HepG2 (cell line): ENCODE data around the gene XPNPEP3. TPM values are rescaled to one million over a fixed set of nuclear protein-coding genes. Genes with fewer than 3 reads are reported as not detected.

ENCODE experiments used
- ATAC-seq: fragments of 200-7000 bp; cut with Tn5 transposase; 3 replicates; pipeline ENCODE4 v1.9.1; 2020; ENCODE audit warnings: mild to moderate bottlenecking, moderate library complexity
- BruUV-seq: library from RNA; stranded (reverse); fragments of 400-500 nt; replicated peaks from 2 replicates; lab custom pipeline; 2021; lab: Mats Ljungman, UMichigan
- CTCF ChIA-PET: fragments of 300-600 bp; formaldehyde crosslinking; extraction: SDS; loops from one replicate; lab custom pipeline; 2021; ENCODE audit warnings: low total read pairs, inconsistent platforms, low intra/inter-chr PET ratio; lab: Yijun Ruan, JAX
- POLR2A ChIA-PET: fragments of 350-600 bp; sonication (Branson Sonifier 250); formaldehyde crosslinking; loops from one replicate; lab custom pipeline; 2020; ENCODE audit warnings: antibody characterized with exemption, inconsistent platforms; lab: Yijun Ruan, JAX
- DNase-seq: peaks from one replicate; pipeline ENCODE4 v3.0.0-alpha.2; 2015; ENCODE audit warnings: low spot score
- FAIRE-seq: peaks from 3 replicates; lab custom pipeline; 2011; peaks lifted over from hg19 to GRCh38; lab: Jason Lieb, UNC
- H2AFZ ChIP-seq: one replicate; pipeline ENCODE4 v1.6.1; 2011; ENCODE audit warnings: low read length, inconsistent platforms
- H3K27ac ChIP-seq: fragments of 300-600 bp; 3 replicates; pipeline ENCODE4 v1.8.0; 2011; ENCODE audit warnings: mixed run types, mild to moderate bottlenecking, mixed read lengths, low read length, inconsistent platforms; ENCODE audit not compliant: insufficient read depth; ENCODE audit errors: extremely low read length
- H3K27me3 ChIP-seq, 2 experiments: fragments of 200-600 bp in 1 of 2; 2 replicates in 1 of 2; 3 replicates in 1 of 2; pipeline versions ENCODE4 v1.6.0 to v1.8.0; 2011; ENCODE audit warnings: low read length in 2 of 2, mild to moderate bottlenecking in 2 of 2, moderate library complexity in 2 of 2, inconsistent platforms in 1 of 2; ENCODE audit not compliant: insufficient read depth in 2 of 2, control insufficient read depth in 1 of 2
- H3K36me3 ChIP-seq, 2 experiments: fragments of 200-600 bp in 1 of 2; replicated peaks in 1 of 2; 2 replicates in 1 of 2; 3 replicates in 1 of 2; pipeline versions ENCODE4 v1.5.1 to v1.8.0; 2011; ENCODE audit warnings: low read length in 2 of 2, inconsistent platforms in 1 of 2; ENCODE audit not compliant: insufficient read depth in 2 of 2, control insufficient read depth in 1 of 2
- H3K4me1 ChIP-seq: 2 replicates; pipeline ENCODE4 v1.5.1; 2012; ENCODE audit warnings: low read length, inconsistent platforms; ENCODE audit not compliant: insufficient read depth
- H3K4me2 ChIP-seq: 2 replicates; pipeline ENCODE4 v1.6.0; 2011; ENCODE audit warnings: low read depth, low read length, inconsistent platforms
- H3K4me3 ChIP-seq, 3 experiments: fragments of 200-600 bp in 1 of 3; sonication (generic), shearing (Covaris generic) in 1 of 3; replicated peaks in 1 of 3; 2 replicates each; pipeline ENCODE4 v1.5.1; 2011 to 2016; ENCODE audit warnings: low read length in 3 of 3, inconsistent platforms in 2 of 3, low read depth in 2 of 3, mild to moderate bottlenecking in 2 of 3, control low read depth in 1 of 3, mixed read lengths in 1 of 3; ENCODE audit not compliant: insufficient read depth in 1 of 3
- H3K79me2 ChIP-seq: one replicate; pipeline ENCODE4 v1.6.1; 2011; ENCODE audit warnings: low read length, inconsistent platforms; ENCODE audit not compliant: insufficient read depth
- H3K9ac ChIP-seq: 2 replicates; pipeline ENCODE4 v1.6.0; 2011; ENCODE audit warnings: mild to moderate bottlenecking, low read depth, low read length, inconsistent platforms; ENCODE audit not compliant: insufficient read depth
- H3K9me3 ChIP-seq: 2 replicates; pipeline ENCODE4 v1.5.1; 2012; ENCODE audit warnings: mild to moderate bottlenecking, low read length
- H4K20me1 ChIP-seq: 2 replicates; pipeline ENCODE4 v1.6.0; 2011; ENCODE audit warnings: inconsistent platforms, mild to moderate bottlenecking, low read length, moderate library complexity; ENCODE audit not compliant: insufficient read depth
- AGO2 ChIP-seq: fragments of 200-400 bp; formaldehyde crosslinking; optimal IDR thresholded peaks from 2 replicates; pipeline ENCODE3; 2017; ENCODE audit warnings: mild to moderate bottlenecking, low read depth, low read length, moderate library complexity
- PATZ1 ChIP-seq: sonication (generic); formaldehyde crosslinking; IDR thresholded peaks from 2 replicates; pipeline ENCODE4 v1.4.0; 2020; ENCODE audit warnings: missing genetic modification reagents
- SALL2 ChIP-seq: sonication (generic); formaldehyde crosslinking; IDR thresholded peaks from 2 replicates; pipeline ENCODE4 v1.8.1; 2023; ENCODE audit warnings: mild to moderate bottlenecking, missing genetic modification reagents, inconsistent platforms
- TERF1 ChIP-seq: sonication (generic); formaldehyde crosslinking; IDR thresholded peaks from 2 replicates; pipeline ENCODE4 v1.8.0; 2022; ENCODE audit warnings: mild to moderate bottlenecking, missing genetic modification reagents, moderate library complexity
- ZBTB49 ChIP-seq: sonication (generic); formaldehyde crosslinking; IDR thresholded peaks from 2 replicates; pipeline ENCODE4 v1.4.0; 2020; ENCODE audit warnings: missing genetic modification reagents, borderline replicate concordance
- ZNF441 ChIP-seq: sonication (generic); formaldehyde crosslinking; IDR thresholded peaks from 2 replicates; pipeline ENCODE4 v1.7.0; 2021; ENCODE audit warnings: missing genetic modification reagents, borderline replicate concordance
- ZNF484 ChIP-seq: sonication (generic); formaldehyde crosslinking; IDR thresholded peaks from 2 replicates; pipeline ENCODE4 v1.5.1; 2020; ENCODE audit warnings: mild to moderate bottlenecking, low read depth, missing genetic modification reagents, borderline replicate concordance
- ZSCAN5A ChIP-seq: sonication (generic); formaldehyde crosslinking; IDR thresholded peaks from 2 replicates; pipeline ENCODE4 v1.8.0; 2022; ENCODE audit warnings: mild to moderate bottlenecking, missing genetic modification reagents, borderline replicate concordance
- WGBS: methylation state at CpG from one replicate; pipeline ENCODE4 v1.1.6; 2017; ENCODE audit warnings: low lambda C conversion rate; 5-methylcytosine and 5-hydroxymethylcytosine counted together
- in situ Hi-C: cut with HindIII; loops from 2 replicates; pipeline ENCODE4 v1.10.0; 2017; ENCODE audit warnings: low pct_unique_long_range_greater_than_20kb; ENCODE audit not compliant: extremely low pct_ligation_motif_present
- intact Hi-C: fragments of 100-400 bp; cut with micrococcal nuclease; formaldehyde crosslinking; loops from one replicate; pipeline ENCODE4 v1.10.0; 2022; ENCODE audit not compliant: unreplicated experiment
- polyA plus RNA-seq, 8 experiments: library from polyadenylated mRNA; depleted of rRNA in 3 of 8; stranded (reverse) in 7 of 8; unstranded in 1 of 8; fragments of >200 nt; fragmentation: Illumina TruSeq in 4 of 8; extraction: Trizol in 4 of 8; gene quantifications; 2 replicates each; pipeline versions ENCODE4 v1.2.1 to v1.2.3, GENCODE V29; 2011 to 2016; ENCODE audit warnings: low read depth in 4 of 8, missing spikeins in 1 of 8, mixed read lengths in 1 of 8; ENCODE audit not compliant: insufficient read depth in 1 of 8
- total RNA-seq, 5 experiments: library from RNA; depleted of rRNA; stranded (reverse); fragments of >200 nt; fragmentation: Illumina TruSeq; extraction: Trizol; gene quantifications; 2 replicates each; pipeline ENCODE4 v1.2.3, GENCODE V29; 2016; ENCODE audit warnings: low read depth in 1 of 5

The XPNPEP3 gene
- total and polyA plus RNA-seq, 2 of the 13 experiments (the other 11 are each of a cell fraction or from before 2014, with no cell fraction given), result 10.3 to 14.0 TPM

- Histone ChIP-seq H3K27me3 (no peaks in the 10 kb centered on the region), H3K4me3 (no peak overlapping the region), H3K4me1 (0 out of 2 replicates have a peak, but pooled peaks cover 4% of the 10 kb centered on the region), H3K9me3 (no peaks in the 10 kb centered on the region), H3K79me2 (peaks cover 24% of the 10 kb centered on the region), H3K9ac (no peak overlapping the region), H3K4me2 (no peak overlapping the region), H3K27ac (no peak overlapping the region), H2AFZ (no peak overlapping the region), H3K36me3 (peaks cover 0 to 14% of the 10 kb centered on the region in 2 experiments; a peak in 1 of 5 replicates), H4K20me1 (no peaks in the 10 kb centered on the region)
- POLR2A ChIA-PET, result no interaction called here
- in situ Hi-C loops (no loop called here), intact Hi-C loops (no loop called here)
- FAIRE-seq (no peak), ATAC-seq (no peak), DNase-seq (no peak)
- no peak for TF ChIP-seq ZNF484 (CRISPR knock-in tag)
- no peak for TF ChIP-seq PATZ1
- no peak for TF ChIP-seq AGO2
- no peak for TF ChIP-seq SALL2 (CRISPR knock-in tag)
- BruUV-seq, result no TSS peak
- 95% methylated on average over 6 of the region's 6 CpGs for WGBS
- CTCF ChIA-PET, result no interaction called here
These were observed 48.7 kb upstream of the XPNPEP3 start for GRCh38 chr22:40808018-40808841.

GRCh38 chr22:40813912-40814315 lies 43.0 kb upstream of the XPNPEP3 start:
- ChIA-PET CTCF (no interaction called here), POLR2A (no interaction called here)
- BruUV-seq, result no TSS peak
- 0 out of 5 replicates have a peak, but pooled peaks cover 0 to 3% of the 10 kb centered on the region in 2 experiments for H3K36me3 ChIP-seq
- H3K9ac ChIP-seq, result no peak overlapping the region
- no peak overlapping the region for H3K4me3 ChIP-seq
- DNase-seq (no peak), ATAC-seq (no peak), FAIRE-seq (no peak)
- H3K27ac ChIP-seq, result no peak overlapping the region
- peaks cover 27% of the 10 kb centered on the region for H3K4me1 ChIP-seq
- H3K4me2 ChIP-seq, result no peak overlapping the region
- no peaks in the 10 kb centered on the region for H3K9me3 ChIP-seq
- no peaks in the 10 kb centered on the region; a peak in 1 of 5 replicates for H3K27me3 ChIP-seq
- in situ Hi-C loops (no loop called here), intact Hi-C loops (no loop called here)
- no peak overlapping the region for H2AFZ ChIP-seq
- H3K79me2 ChIP-seq, result peaks cover 54% of the 10 kb centered on the region
- H4K20me1 ChIP-seq, result no peaks in the 10 kb centered on the region
- no peak for TF ChIP-seq ZSCAN5A (CRISPR knock-in tag)
- no peak for TF ChIP-seq TERF1
- no peak for TF ChIP-seq ZBTB49 (CRISPR knock-in tag)
- TF ChIP-seq ZNF441, result no peak
